Lower leg skin (tissue), 3 donors: ENCODE data around the gene CELF2.

ENCODE experiments used
- CTCF ChIP-seq, 3 donors: fragments of 450-650 bp; IDR thresholded peaks; one replicate each; pipeline ENCODE4 v1.5.1; 2016; ENCODE audit warnings: antibody characterized with exemption in 3 of 3, mild to moderate bottlenecking in 3 of 3, moderate library complexity in 2 of 3
- POLR2A ChIP-seq, 2 donors: fragments of 450-650 bp; IDR thresholded peaks; one replicate each; pipeline ENCODE4 v1.6.1; 2016 to 2017; ENCODE audit warnings: antibody characterized with exemption in 2 of 2, mild to moderate bottlenecking in 1 of 2, moderate library complexity in 1 of 2

- no peak for TF ChIP-seq POLR2A (IDR thresholded peaks at IDR 0.05)
- TF ChIP-seq CTCF (IDR thresholded peaks at IDR 0.05), result no peak
Observed at GRCh38 chr10:11336722-11337162, 319.1 kb downstream of the CELF2 start.
